ENCODE data around the gene JOSD2.
"Not testable (repeated sequence)": the region's sequence is repeated elsewhere in the genome, so short reads cannot be mapped to it uniquely, and the experiment has no call there.

Gene JOSD2

GRCh38 chr19:50478901-50479715, 31.9 kb downstream of the JOSD2 start:
- no peak for DNase-seq (ENCODE audit: extremely low read depth in 1 of 2, low read depth in 1 of 2)

DNA sequence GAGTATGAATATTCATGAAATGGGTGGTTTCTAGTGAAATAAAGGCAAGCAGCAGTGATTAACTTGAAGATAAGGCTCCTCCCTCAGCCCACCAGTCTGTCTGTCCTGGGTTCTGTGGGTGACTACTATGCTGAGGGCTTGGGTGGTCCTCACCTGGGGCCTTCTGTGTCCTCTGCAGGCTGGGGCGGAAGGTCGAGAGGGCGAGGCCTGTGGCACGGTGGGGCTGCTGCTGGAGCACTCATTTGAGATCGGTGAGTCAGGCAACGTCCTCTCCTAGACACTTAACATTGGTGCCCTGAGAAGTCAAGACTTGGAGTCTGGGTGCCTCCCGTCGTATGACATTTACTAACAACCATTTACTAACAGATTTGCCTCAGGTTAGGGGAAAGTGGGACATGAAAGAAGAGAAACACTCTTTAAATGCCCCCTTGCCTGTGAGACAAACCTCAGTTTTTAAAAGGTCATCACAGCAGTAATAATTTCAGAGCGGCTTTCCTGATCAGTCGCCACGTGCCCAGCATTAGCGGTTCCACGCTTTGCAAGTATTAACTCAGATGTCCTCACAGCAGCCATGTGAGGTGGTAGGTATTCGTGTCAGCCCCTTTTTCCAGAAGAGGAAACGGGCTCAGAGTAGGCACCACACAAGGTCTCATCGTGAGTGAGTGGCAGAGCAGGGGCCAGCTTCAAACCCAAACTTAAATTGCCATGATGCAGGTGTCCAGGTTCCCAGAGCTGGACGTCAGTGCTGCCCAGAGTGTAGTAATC, 33.1 kb downstream of the JOSD2 start:
- DNase-seq (ENCODE audit: extremely low read depth in 1 of 2, low read depth in 1 of 2): no peak

GRCh38 chr19:50476907-50477238, 34.1 kb downstream of the JOSD2 start:
- no peak for DNase-seq (ENCODE audit: extremely low read depth in 1 of 2, low read depth in 1 of 2)

- peak; percentile 88 to 94 for DNase-seq (ENCODE audit: extremely low read depth in 1 of 2, low read depth in 1 of 2)
These were observed 34.6 kb downstream of the JOSD2 start, which contains the start of the genes EMC10 and GARIN5A for GRCh38 chr19:50476224-50476906. Gene EMC10, plus strand, starts transcription at chr19:50476507. Its CDS starts 38 bp downstream, at chr19:50476545. Gene GARIN5A, minus strand, starts transcription at chr19:50476848. Its CDS starts 460 bp downstream, at chr19:50476388.

DNA sequence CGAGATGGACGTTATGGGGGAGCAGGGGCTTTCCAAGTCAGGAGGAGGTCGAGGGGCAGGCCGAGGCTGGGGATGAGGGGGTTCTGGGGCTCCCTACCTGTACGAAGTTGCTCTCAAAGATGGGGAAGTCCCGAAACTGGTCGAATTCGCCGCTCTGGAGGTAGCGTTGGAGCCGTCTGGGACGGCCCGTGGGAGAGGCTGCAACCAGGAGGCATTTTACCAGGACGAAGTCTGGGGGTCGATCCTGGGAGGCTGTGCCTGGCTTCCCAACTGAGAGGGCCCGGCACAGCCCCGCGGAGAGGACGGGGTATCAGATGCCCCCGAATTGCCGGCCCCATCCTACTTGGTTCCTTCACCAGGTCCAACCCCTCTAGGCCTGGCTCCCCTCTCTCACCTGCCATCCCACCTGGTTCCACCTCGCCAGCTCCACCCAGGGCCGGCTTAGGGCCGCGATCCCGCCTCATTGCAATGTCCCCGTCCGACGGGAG, 35.2 kb downstream of the JOSD2 start:
- no peak for DNase-seq (ENCODE audit: extremely low read depth in 1 of 2, low read depth in 1 of 2)

- DNase-seq (ENCODE audit: extremely low read depth in 1 of 2, low read depth in 1 of 2): no peak
These were observed 35.9 kb downstream of the JOSD2 start for GRCh38 chr19:50475101-50475568.

DNA sequence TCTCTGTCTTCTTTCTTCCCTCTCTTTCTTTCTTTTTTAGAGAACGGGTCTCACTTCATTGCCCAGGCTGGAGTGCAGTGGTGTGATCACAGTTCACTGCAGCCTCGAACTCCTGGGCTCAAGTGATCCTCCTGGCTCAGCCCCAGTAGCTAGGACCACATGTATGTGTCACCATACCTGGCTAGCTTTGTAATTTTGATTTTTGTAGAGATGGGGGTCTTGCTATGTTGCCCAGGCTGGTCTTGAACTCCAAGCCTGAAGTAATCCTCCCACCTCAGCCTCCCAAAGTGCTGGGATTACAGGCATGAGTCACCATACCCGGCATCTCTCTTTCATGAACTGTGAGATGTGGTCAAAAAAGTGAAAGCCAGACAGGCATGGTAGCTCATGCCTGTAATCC, 37.7 kb downstream of the JOSD2 start:
- not testable (repeated sequence) for DNase-seq (ENCODE audit: extremely low read depth in 1 of 2, low read depth in 1 of 2)

GRCh38 chr19:50468818-50469217, 42.2 kb downstream of the JOSD2 start:
- no peak for DNase-seq (ENCODE audit: extremely low read depth in 1 of 2, low read depth in 1 of 2)

DNA sequence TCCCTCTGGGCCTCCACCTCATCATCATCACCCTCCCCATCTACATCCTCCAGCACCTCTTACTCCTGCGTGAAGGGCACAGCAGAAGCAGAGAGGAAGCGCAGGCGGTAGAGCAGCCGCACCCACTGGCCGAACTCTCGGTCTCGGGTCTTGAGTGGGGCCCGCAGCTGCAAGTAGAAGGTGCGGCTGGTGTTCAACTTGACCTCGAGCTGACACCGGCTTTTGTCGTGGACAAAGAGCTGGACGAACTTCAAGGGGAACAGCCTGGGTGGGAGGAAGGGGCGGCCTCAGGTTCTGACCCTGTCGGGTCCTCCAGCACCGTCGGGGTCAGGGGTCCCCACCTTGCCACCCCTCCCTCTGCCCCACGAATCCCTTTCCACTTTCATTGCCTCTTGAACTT, 43.4 kb downstream of the JOSD2 start:
- no peak for DNase-seq (ENCODE audit: extremely low read depth in 1 of 2, low read depth in 1 of 2)

DNA sequence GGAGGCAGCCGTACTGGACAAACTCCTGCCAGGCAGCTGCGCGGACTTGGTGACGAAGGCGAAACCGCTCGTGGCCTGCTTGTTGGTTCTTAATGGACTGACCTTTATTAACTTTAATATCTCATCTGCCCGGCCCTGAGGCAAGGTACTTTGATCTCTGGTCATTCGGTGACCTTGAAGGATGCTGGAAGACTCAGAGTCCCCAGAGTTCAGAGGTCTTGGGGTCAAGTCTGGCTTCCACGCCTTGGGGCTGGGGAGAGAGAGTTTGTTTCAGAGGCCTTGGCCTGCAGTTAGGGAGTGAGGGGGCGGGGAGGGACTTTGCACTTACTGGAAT, 44.3 kb downstream of the JOSD2 start:
- DNase-seq (ENCODE audit: extremely low read depth in 1 of 2, low read depth in 1 of 2): no peak

- no peak for DNase-seq (ENCODE audit: extremely low read depth in 1 of 2, low read depth in 1 of 2)
These were observed 44.8 kb downstream of the JOSD2 start for GRCh38 chr19:50465986-50466705.

DNA sequence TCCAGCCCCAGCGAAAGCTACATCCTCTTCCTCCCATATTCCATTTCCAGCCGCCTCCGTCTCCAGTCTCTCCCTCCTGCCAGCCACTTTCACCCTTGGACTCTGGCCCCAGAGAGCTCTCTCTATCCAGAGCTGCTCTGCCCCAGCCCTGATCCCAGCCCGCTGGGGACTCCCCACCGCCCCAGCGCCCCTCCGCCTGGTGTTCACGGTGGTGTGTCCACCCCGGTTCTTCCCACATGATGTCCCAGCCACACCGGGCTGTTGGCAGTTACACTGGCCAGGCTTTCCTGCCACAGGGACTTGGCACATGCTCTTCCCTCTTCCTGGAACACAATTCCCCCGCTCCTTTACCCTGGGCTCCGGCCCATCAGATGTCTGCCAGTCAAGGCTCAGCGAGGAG, 46.0 kb downstream of the JOSD2 start:
- DNase-seq (ENCODE audit: extremely low read depth in 1 of 2, low read depth in 1 of 2): no peak

DNA sequence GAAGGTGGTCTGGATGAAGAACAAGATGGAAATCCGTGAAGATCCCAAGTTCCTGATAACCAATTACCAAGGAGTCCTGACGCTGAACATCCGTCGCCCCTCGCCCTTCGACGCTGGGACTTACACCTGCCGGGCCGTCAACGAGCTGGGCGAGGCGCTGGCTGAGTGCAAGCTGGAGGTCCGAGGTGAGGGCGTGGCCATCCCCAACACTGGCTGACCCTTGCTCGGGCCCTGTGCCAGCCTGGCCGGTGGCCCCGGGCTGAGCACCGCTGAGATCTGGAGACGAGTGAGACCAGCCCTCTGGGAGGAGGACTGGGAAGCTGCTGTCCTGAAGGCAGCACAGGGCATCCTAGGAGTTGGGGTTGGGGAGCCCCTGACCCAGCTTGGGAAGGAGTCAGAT, 46.6 kb downstream of the JOSD2 start:
- DNase-seq (ENCODE audit: extremely low read depth in 1 of 2, low read depth in 1 of 2): no peak

- DNase-seq (ENCODE audit: extremely low read depth in 1 of 2, low read depth in 1 of 2): no peak
These were observed 48.0 kb downstream of the JOSD2 start for GRCh38 chr19:50462970-50463369.

GRCh38 chr19:50461066-50461875, 49.7 kb downstream of the JOSD2 start:
- DNase-seq (ENCODE audit: extremely low read depth in 1 of 2, low read depth in 1 of 2): peak; percentile 26 to 36

GRCh38 chr19:50460161-50460765, 50.7 kb downstream of the JOSD2 start:
- DNase-seq (ENCODE audit: extremely low read depth in 1 of 2, low read depth in 1 of 2): no peak

GRCh38 chr19:50459638-50460037, 51.4 kb downstream of the JOSD2 start:
- DNase-seq (ENCODE audit: extremely low read depth in 1 of 2, low read depth in 1 of 2): no peak

- DNase-seq (ENCODE audit: extremely low read depth in 1 of 2, low read depth in 1 of 2): no peak
These were observed 51.9 kb downstream of the JOSD2 start for GRCh38 chr19:50459067-50459456.

GRCh38 chr19:50458396-50459066, 52.5 kb downstream of the JOSD2 start:
- DNase-seq (ENCODE audit: extremely low read depth in 1 of 2, low read depth in 1 of 2): no peak
